HPDE6-E6E7 (cell line): Measurements from ENCODE around the gene GART.
"Not testable (repeated sequence)": the region's sequence is repeated elsewhere in the genome, so short reads cannot be mapped to it uniquely, and the experiment has no call there.

Source experiments
- DNase-seq: peaks from one replicate; pipeline ENCODE4 v3.0.0; 2011; ENCODE audit warnings: missing footprints; ENCODE audit errors: extremely low spot score

The GART gene

DNA sequence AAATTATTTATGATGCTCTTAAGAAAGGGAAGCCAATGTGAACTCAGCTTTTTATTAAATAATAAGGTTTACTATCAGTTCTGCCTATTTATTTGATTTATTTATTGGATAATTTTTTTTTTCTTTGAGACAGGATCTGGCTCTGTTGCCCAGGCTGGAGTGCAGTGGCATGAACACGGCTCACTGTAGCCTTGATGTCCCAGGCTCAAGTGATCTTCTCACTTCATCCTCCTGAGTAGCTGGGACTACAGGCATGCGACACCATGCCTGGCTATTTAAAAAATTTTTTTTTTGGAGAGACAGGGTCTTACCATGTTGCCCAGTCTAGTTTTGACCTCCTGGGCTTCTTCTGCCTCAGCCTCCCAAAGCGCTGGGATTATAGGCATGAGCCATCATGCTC is 29.4 kb downstream of the GART start:
- DNase-seq = no peak

DNA sequence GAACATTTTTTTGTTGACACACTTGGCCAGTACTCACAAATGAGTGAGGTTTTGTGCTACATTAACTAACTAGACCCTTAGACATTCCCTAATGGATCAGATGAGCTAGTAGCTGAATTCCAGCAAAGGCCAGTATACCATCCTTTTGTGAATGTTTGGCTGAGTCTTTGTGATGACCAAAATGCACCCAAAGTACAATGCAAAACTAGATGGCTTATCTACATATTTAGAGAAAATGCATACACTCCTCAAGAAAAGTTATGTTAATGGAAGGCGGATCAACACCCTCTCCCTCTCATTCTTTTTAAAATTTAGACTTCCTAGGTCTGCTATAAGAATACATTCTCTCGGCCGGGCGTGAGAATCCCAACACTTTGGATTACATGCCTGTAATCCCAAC is 30.3 kb downstream of the GART start:
- no peak for DNase-seq

GRCh38 chr21:33510826-33511225 is 31.1 kb downstream of the GART start:
- DNase-seq = no peak

GRCh38 chr21:33507003-33507402 is 34.9 kb downstream of the GART start:
- DNase-seq = not testable (repeated sequence)

DNA sequence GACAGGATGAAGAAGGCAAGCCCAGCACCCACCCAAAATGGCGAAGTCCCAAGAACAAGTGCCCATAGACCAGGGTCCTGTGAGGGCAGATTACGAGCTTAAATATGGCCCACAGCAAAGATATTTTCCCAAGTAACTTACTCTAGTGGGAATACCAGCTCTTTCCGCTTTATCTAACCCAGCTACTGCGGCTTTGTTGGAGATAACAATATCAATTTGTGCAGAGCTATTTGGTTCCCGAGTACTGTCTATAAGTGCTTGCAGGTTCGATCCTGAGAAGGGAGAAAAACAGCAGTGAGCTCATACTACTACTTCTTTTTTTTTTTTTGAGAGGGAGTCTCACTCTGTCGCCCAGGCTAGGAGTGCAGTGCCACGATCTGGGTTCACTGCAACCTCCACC is 36.1 kb downstream of the GART start:
- DNase-seq = no peak

GRCh38 chr21:33496345-33496744 is 45.6 kb downstream of the GART start:
- no peak for DNase-seq

GRCh38 chr21:33495743-33496142 is 46.2 kb downstream of the GART start:
- DNase-seq = no peak

GRCh38 chr21:33493756-33494155 is 48.2 kb downstream of the GART start:
- no peak for DNase-seq

GRCh38 chr21:33492571-33492970 is 49.3 kb downstream of the GART start:
- no peak for DNase-seq

- peak; percentile 96 for DNase-seq
Measured at GRCh38 chr21:33491373-33492102, 50.4 kb downstream of the GART start, which contains the start of gene DNAJC28. DNAJC28 (minus strand) TSS chr21:33491716; CDS start chr21:33489393, 2,323 bp downstream.

DNA sequence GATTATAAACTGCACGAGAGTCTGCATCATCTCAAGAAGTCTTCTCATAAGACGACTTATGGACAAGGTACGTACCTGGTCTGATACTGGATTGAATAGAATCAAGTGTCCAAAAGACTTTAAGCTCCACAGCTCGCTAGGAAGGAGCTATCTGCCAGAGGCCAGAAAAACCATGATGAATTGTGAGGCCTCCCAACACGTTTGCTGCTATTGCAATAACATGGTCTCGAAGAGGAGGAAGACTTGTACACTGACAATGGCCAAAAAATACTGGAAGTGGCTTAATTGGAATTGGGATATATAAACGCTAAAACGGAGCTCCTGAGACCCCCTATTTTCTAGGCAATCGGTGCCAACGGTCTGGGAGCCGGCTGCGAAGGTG is 50.9 kb downstream of the GART start:
- DNase-seq = no peak

DNA sequence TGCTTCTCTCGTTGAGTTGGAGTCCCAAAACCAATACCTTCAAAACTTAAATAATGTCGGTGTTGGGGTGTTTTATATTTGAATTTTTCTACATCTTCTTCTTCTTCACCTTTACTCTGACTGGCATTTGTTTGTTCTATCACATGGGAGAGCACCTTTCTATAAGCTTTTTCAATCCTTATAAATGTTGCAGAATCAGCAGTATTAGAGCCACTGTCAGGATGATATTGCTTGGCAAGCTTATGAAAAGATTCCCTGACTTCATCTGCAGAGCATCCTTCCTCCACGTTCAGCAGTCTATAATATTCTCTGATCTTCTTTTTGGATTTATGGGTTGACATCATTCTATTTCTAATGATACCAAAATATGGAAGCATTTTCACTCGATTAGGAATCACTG is 53.0 kb downstream of the GART start:
- no peak for DNase-seq

- no peak for DNase-seq
Measured at GRCh38 chr21:33487996-33488395, 53.9 kb downstream of the GART start.

GRCh38 chr21:33481314-33481943 is 60.5 kb downstream of the GART start:
- DNase-seq = no peak

GRCh38 chr21:33480481-33481103 is 61.3 kb downstream of the GART start:
- no peak for DNase-seq

GRCh38 chr21:33479679-33480480 is 62.0 kb downstream of the GART start, which contains the start of gene TMEM50B:
TMEM50B (minus strand) TSS chr21:33479974; CDS start chr21:33468885, 11,089 bp downstream.
- DNase-seq = peak; percentile 97

DNA sequence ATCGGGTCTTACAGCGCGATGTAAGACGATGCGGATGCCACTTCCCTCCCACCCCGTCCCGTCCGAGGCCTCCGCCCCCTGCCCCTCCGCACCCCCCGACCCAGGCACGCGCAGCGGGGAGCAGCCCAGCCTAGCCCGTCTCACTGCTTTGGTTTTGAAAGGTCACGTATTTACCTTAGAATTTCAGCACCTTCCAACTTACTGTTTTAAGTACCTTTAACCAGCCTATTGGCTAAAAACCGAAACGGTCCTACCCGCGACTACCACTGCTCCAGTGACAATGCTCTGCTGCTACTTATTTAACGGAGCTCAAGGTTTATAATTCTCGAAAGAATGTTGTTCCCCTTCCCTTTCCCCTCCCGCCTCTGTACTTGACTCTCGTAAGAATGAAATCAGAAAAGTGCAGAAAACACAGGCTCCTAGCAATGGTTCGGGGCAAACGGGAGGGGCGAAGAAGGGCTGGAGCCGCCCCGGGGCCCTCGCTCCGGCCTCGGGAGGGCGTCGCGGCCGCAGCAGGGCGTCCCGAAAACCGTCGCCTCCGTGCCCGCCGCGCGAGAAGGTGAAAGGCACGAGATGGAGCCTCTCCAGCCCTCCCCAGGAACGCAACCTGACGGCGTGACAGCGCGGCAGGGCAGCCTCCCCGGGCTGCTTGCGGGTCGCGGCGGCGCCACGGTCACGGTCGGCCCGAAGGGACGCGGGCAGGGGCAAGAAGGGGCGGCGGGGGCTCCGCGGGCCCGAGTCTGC is 62.8 kb downstream of the GART start:
- DNase-seq = peak; percentile 13

DNA sequence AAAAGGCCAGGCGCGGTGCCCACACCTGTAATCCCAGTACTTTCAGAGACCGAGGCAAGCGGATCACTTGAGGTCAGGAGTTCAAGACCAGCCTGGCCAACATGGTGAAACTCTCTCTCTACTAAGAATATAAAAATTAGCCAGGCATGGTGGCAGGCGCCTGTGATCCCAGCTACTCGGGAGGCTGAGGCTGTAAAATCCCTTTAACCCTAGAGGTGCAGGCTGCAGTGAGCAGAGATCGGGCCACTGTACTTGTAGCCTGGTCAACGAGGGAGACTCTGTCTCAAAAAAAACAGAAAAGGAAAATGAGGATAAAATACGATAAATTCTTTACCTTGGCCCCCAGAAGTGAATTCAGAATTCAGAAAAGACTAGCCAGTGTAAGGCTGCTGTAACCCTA is 63.7 kb downstream of the GART start:
- no peak for DNase-seq

DNA sequence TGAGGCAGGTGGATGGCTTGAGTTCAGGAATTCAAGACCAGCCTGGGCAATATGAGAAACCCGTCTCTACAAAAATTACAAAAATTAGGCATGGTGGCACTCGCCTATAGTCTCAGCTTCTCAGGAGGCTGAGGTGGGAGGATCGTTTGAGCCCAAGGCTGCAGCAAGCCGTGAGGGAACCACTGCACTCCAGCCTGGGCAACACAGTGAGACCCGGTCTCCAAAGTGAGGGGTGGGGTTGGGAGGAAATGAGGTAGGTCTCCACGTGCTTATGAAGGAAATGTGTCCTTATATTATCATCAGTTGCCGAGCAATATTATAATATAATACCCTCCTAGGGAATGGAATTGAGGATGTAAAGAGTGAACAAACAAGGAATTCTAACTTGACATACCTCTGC is 64.9 kb downstream of the GART start:
- DNase-seq = no peak

- no peak for DNase-seq
Measured at GRCh38 chr21:33473344-33473743, 68.6 kb downstream of the GART start.

DNA sequence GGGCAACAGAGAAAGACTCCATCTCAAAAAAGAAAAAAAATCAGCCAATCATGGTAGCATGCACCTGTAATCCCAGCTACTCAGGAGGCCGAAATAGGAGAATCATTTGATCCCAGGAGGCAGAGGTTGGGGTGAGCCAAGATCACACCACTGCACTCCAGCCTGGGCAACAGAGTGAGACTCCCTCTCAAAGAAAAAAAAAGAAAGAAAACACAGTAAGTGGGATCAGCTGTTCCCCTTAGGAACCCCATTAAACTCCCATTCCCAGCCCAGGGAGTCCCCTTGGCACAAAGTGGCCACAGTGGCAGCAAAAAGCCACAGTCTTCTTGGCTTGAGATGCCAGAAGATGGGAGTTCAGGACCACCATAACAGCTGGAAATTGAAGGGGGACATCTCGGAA is 71.2 kb downstream of the GART start:
- no peak for DNase-seq
